HT1080 (cell line): ENCODE data around the gene WARS2. TPM values are rescaled to one million over a fixed set of nuclear protein-coding genes. Genes with fewer than 3 reads are reported as not detected.
"Not testable (repeated sequence)": the region's sequence is repeated elsewhere in the genome, so short reads cannot be mapped to it uniquely, and the experiment has no call there.

Experiments
- DNase-seq: peaks from one replicate; pipeline ENCODE4 v3.0.0-alpha.2; 2015; ENCODE audit warnings: low read depth
- total RNA-seq: library from RNA; depleted of rRNA; stranded (reverse); fragments of >200 nt; shearing (Covaris generic); gene quantifications from 2 replicates; pipeline ENCODE4 v1.2.3, GENCODE V29; 2014

Gene WARS2
- total RNA-seq, 1 experiment from 2014 or later = 14.5 TPM

- no peak for DNase-seq
These were observed 636 bp downstream of the WARS2 start for GRCh38 chr1:119139857-119140176.

- no peak for DNase-seq
These were observed 1.1 kb downstream of the WARS2 start for GRCh38 chr1:119139403-119139802.

GRCh38 chr1:119136401-119136800, 4.1 kb downstream of the WARS2 start:
- DNase-seq = no peak

- DNase-seq = peak; percentile 3
These were observed 6.5 kb downstream of the WARS2 start for GRCh38 chr1:119133987-119134386.

GRCh38 chr1:119132179-119132578, 8.3 kb downstream of the WARS2 start:
- peak; percentile 35 for DNase-seq

GRCh38 chr1:119125874-119126273, 14.6 kb downstream of the WARS2 start:
- DNase-seq = no peak

GRCh38 chr1:119124764-119125163, 15.7 kb downstream of the WARS2 start:
- DNase-seq = no peak

GRCh38 chr1:119121872-119122271, 18.6 kb downstream of the WARS2 start:
- not testable (repeated sequence) for DNase-seq

GRCh38 chr1:119116725-119117124, 23.7 kb downstream of the WARS2 start:
- no peak for DNase-seq

- DNase-seq = no peak
These were observed 24.7 kb downstream of the WARS2 start for GRCh38 chr1:119115736-119116135.

GRCh38 chr1:119115311-119115710, 25.1 kb downstream of the WARS2 start:
- no peak for DNase-seq

- no peak for DNase-seq
These were observed 25.7 kb downstream of the WARS2 start for GRCh38 chr1:119114786-119115185.

- DNase-seq = peak; percentile 29
These were observed 27.7 kb downstream of the WARS2 start for GRCh38 chr1:119112791-119113190.

GRCh38 chr1:119112244-119112643, 28.2 kb downstream of the WARS2 start:
- no peak for DNase-seq

- no peak for DNase-seq
These were observed 31.5 kb downstream of the WARS2 start for GRCh38 chr1:119108988-119109387.

- no peak for DNase-seq
These were observed 36.7 kb downstream of the WARS2 start for GRCh38 chr1:119103764-119104163.

- DNase-seq = no peak
These were observed 38.4 kb downstream of the WARS2 start for GRCh38 chr1:119102051-119102450.

GRCh38 chr1:119101563-119101962, 38.9 kb downstream of the WARS2 start:
- DNase-seq = peak; percentile 25

GRCh38 chr1:119099775-119100174, 40.7 kb downstream of the WARS2 start:
- DNase-seq = no peak

- DNase-seq = peak; percentile 7
These were observed 43.1 kb downstream of the WARS2 start for GRCh38 chr1:119097380-119097779.

- DNase-seq = no peak
These were observed 46.7 kb downstream of the WARS2 start for GRCh38 chr1:119093721-119094120.

- DNase-seq = no peak
These were observed 48.8 kb downstream of the WARS2 start for GRCh38 chr1:119091618-119092017.

- DNase-seq = no peak
These were observed 50.2 kb downstream of the WARS2 start for GRCh38 chr1:119090250-119090649.

- no peak for DNase-seq
These were observed 53.6 kb downstream of the WARS2 start for GRCh38 chr1:119086830-119087229.
